GM12878 (cell line): ENCODE measurements around the gene LRRC52. TPM values are rescaled to one million over a fixed set of nuclear protein-coding genes. Genes with fewer than 3 reads are reported as not detected.

ENCODE experiments used
- ATAC-seq: fragments of 200-7000 bp; cut with Tn5 transposase; 3 replicates; pipeline ENCODE4 v1.9.1; 2020; ENCODE audit warnings: mild to moderate bottlenecking, moderate library complexity
- BruUV-seq: library from RNA; stranded (reverse); fragments of 400-500 nt; replicated peaks from 2 replicates; lab custom pipeline; 2021; lab: Mats Ljungman, UMichigan
- CTCF ChIA-PET: fragments of 300-600 bp; sonication (Branson Sonifier 250); formaldehyde crosslinking; extraction: SDS; loops from one replicate; lab custom pipeline; 2021; ENCODE audit warnings: inconsistent platforms; lab: Yijun Ruan, JAX
- POLR2A ChIA-PET: fragments of 350-600 bp; formaldehyde crosslinking; extraction: SDS; loops from one replicate; lab custom pipeline; 2021; ENCODE audit warnings: inconsistent platforms; lab: Charles Lee
- RAD21 ChIA-PET: fragments of 300-600 bp; sonication (Branson Sonifier 250); formaldehyde crosslinking; loops from one replicate; lab custom pipeline; 2023; ENCODE audit warnings: antibody characterized with exemption; ENCODE audit not compliant: unreplicated experiment; lab: Charles Lee
- SMC1A ChIA-PET: fragments of 300-600 bp; sonication (Branson Sonifier 250); formaldehyde crosslinking; loops from one replicate; lab custom pipeline; 2023; ENCODE audit not compliant: unreplicated experiment, uncharacterized antibody; lab: Charles Lee
- DNase-seq: peaks from one replicate; pipeline ENCODE4 v3.0.0-alpha.2; 2011; ENCODE audit warnings: low read depth, low spot score
- FAIRE-seq: peaks from 3 replicates; lab custom pipeline; 2011; peaks lifted over from hg19 to GRCh38; lab: Jason Lieb, UNC
- H2AFZ ChIP-seq: 2 replicates; pipeline ENCODE4 v1.6.0; 2011; ENCODE audit warnings: low read depth, low read length, control low read depth; ENCODE audit not compliant: control insufficient read depth
- H3K27ac ChIP-seq: 2 replicates; pipeline ENCODE4 v1.5.1; 2011; ENCODE audit warnings: control low read depth; ENCODE audit not compliant: control insufficient read depth, insufficient read depth
- H3K27me3 ChIP-seq, 2 experiments: replicated peaks in 1 of 2; 2 replicates each; pipeline versions ENCODE4 v1.6.0 to v1.6.1; 2011; ENCODE audit warnings: low read length in 1 of 2; ENCODE audit not compliant: control insufficient read depth in 2 of 2, insufficient read depth in 2 of 2
- H3K36me3 ChIP-seq, 2 experiments: 2 replicates each; pipeline ENCODE4 v1.5.1; 2011; ENCODE audit warnings: low read length in 1 of 2; ENCODE audit not compliant: control insufficient read depth in 2 of 2, insufficient read depth in 2 of 2
- H3K4me1 ChIP-seq: 2 replicates; pipeline ENCODE4 v1.6.1; 2011; ENCODE audit warnings: mild to moderate bottlenecking, low read length, moderate library complexity, mixed read lengths; ENCODE audit not compliant: control insufficient read depth, insufficient read depth
- H3K4me2 ChIP-seq: 2 replicates; pipeline ENCODE4 v1.6.0; 2011; ENCODE audit warnings: control low read depth; ENCODE audit not compliant: control insufficient read depth, insufficient read depth
- H3K4me3 ChIP-seq: fragments of 200-600 bp; sonication (generic); 2 replicates; pipeline ENCODE4 v1.5.1; 2016
- H3K79me2 ChIP-seq: 2 replicates; pipeline ENCODE4 v1.6.0; 2011; ENCODE audit warnings: low read length; ENCODE audit not compliant: control insufficient read depth, insufficient read depth
- H3K9ac ChIP-seq: 2 replicates; pipeline ENCODE4 v1.8.0; 2011; ENCODE audit warnings: low read length, control low read depth, mixed read lengths; ENCODE audit not compliant: control insufficient read depth, insufficient read depth
- H3K9me3 ChIP-seq: replicated peaks from 3 replicates; pipeline ENCODE4 v1.5.1; 2011; ENCODE audit warnings: mild to moderate bottlenecking, low read length; ENCODE audit not compliant: control insufficient read depth, insufficient read depth
- H4K20me1 ChIP-seq: 2 replicates; pipeline ENCODE4 v1.6.0; 2011; ENCODE audit not compliant: control insufficient read depth, insufficient read depth
- CBFB ChIP-seq: IDR thresholded peaks from 2 replicates; pipeline ENCODE4 v1.6.1; 2016; ENCODE audit warnings: antibody characterized with exemption, low read depth
- DPF2 ChIP-seq: fragments of 450-650 bp; IDR thresholded peaks from 2 replicates; pipeline ENCODE4 v1.6.1; 2017; ENCODE audit warnings: mild to moderate bottlenecking
- GABPA ChIP-seq: IDR thresholded peaks from 2 replicates; pipeline ENCODE4 v1.6.1; 2014; ENCODE audit warnings: antibody characterized with exemption, low read depth, mild to moderate bottlenecking, inconsistent platforms
- GATAD2B ChIP-seq: fragments of 450-650 bp; conservative IDR thresholded peaks from 2 replicates; pipeline ENCODE4 v1.6.1; 2017; ENCODE audit warnings: low read depth, mild to moderate bottlenecking, moderate library complexity
- HDAC2 ChIP-seq: fragments of 200-600 bp; sonication (generic); IDR thresholded peaks from 2 replicates; pipeline ENCODE4 v1.6.1; 2017
- KLF5 ChIP-seq: fragments of 450-650 bp; IDR thresholded peaks from 2 replicates; pipeline ENCODE4 v1.6.1; 2014; ENCODE audit warnings: mild to moderate bottlenecking; ENCODE audit not compliant: partially characterized antibody
- MTA2 ChIP-seq: fragments of 450-650 bp; IDR thresholded peaks from 2 replicates; pipeline ENCODE4 v1.6.1; 2016; ENCODE audit warnings: low read depth, mild to moderate bottlenecking, moderate library complexity
- NFIC ChIP-seq: IDR thresholded peaks from 2 replicates; pipeline ENCODE4 v1.6.1; 2012; ENCODE audit warnings: low read depth, mild to moderate bottlenecking, inconsistent platforms, low read length, moderate library complexity
- POLR2AphosphoS2 ChIP-seq: IDR thresholded peaks from 2 replicates; pipeline ENCODE4 v1.6.1; 2011; ENCODE audit warnings: low read depth, mild to moderate bottlenecking, low read length, improper control_type of control experiment, moderate library complexity
- SIX5 ChIP-seq: IDR thresholded peaks from 2 replicates; pipeline ENCODE4 v1.6.1; 2011; ENCODE audit warnings: mild to moderate bottlenecking, low read depth, low read length, moderate library complexity; ENCODE audit not compliant: severe bottlenecking
- SMAD1 ChIP-seq: fragments of 450-650 bp; IDR thresholded peaks from 2 replicates; pipeline ENCODE4 v1.6.1; 2018; ENCODE audit warnings: mild to moderate bottlenecking, low read depth; ENCODE audit not compliant: partially characterized antibody
- STAT3 ChIP-seq: IDR thresholded peaks from 2 replicates; pipeline ENCODE4 v1.6.1; 2011; ENCODE audit warnings: low read depth, low read length, improper control_type of control experiment
- TBL1XR1 ChIP-seq: IDR thresholded peaks from 2 replicates; pipeline ENCODE4 v1.6.1; 2012; ENCODE audit warnings: low read depth, low read length, improper control_type of control experiment
- TCF12 ChIP-seq: IDR thresholded peaks from 2 replicates; pipeline ENCODE4 v1.6.1; 2011; ENCODE audit warnings: low read depth, mild to moderate bottlenecking, low read length
- ZBED1 ChIP-seq: IDR thresholded peaks from 2 replicates; pipeline ENCODE4 v1.6.1; 2016; ENCODE audit warnings: borderline replicate concordance
- WGBS: methylation state at CpG from one replicate; pipeline ENCODE4 v1.1.6; 2016; ENCODE audit warnings: low lambda C conversion rate; ENCODE audit not compliant: insufficient replicate concordance, insufficient coverage; ENCODE audit errors: missing lambda C conversion rate; 5-methylcytosine and 5-hydroxymethylcytosine counted together
- in situ Hi-C: fragments of 300-500 bp; cut with MboI; formaldehyde crosslinking; loops from 9 replicates; pipeline ENCODE4 v1.14.3; 2018; ENCODE audit warnings: mixed read lengths
- intact Hi-C: fragments of 100-400 bp; cut with micrococcal nuclease; formaldehyde crosslinking; loops from one replicate; pipeline ENCODE4 v1.14.2; 2022; ENCODE audit not compliant: unreplicated experiment
- polyA plus RNA-seq, 11 experiments: library from polyadenylated mRNA; depleted of rRNA in 4 of 11; unstranded in 6 of 11; stranded (reverse) in 5 of 11; fragments of >200 nt; fragmentation: Nextera tagmentation in 4 of 11; fragmentation: Illumina TruSeq in 1 of 11; extraction: Ambion mirVana in 4 of 11; extraction: Trizol in 1 of 11; gene quantifications; 1 replicate in 1 of 11; 2 replicates in 10 of 11; pipeline versions ENCODE4 v1.2.1 to v1.2.3, GENCODE V29; 2011 to 2016; ENCODE audit warnings: inconsistent platforms in 2 of 11, missing spikeins in 2 of 11, low read depth in 1 of 11
- total RNA-seq, 4 experiments: library from RNA; depleted of rRNA in 3 of 4; stranded (reverse); fragments of >200 nt in 3 of 4; fragmentation: Illumina TruSeq in 1 of 4; extraction: Trizol in 1 of 4; gene quantifications; 2 replicates each; pipeline versions ENCODE4 v1.2.1 to v1.2.3, GENCODE V29; 2013 to 2021
- TF ChIP-seq, protein P1 (sequence below): fragments of 450-650 bp; IDR thresholded peaks from 2 replicates; pipeline ENCODE4 v1.6.1; 2016; ENCODE audit warnings: mild to moderate bottlenecking

Gene LRRC52
- total and polyA plus RNA-seq, 10 of the 15 experiments (the other 5 are each of a cell fraction or from before 2014, with no cell fraction given) = not detected

DNA sequence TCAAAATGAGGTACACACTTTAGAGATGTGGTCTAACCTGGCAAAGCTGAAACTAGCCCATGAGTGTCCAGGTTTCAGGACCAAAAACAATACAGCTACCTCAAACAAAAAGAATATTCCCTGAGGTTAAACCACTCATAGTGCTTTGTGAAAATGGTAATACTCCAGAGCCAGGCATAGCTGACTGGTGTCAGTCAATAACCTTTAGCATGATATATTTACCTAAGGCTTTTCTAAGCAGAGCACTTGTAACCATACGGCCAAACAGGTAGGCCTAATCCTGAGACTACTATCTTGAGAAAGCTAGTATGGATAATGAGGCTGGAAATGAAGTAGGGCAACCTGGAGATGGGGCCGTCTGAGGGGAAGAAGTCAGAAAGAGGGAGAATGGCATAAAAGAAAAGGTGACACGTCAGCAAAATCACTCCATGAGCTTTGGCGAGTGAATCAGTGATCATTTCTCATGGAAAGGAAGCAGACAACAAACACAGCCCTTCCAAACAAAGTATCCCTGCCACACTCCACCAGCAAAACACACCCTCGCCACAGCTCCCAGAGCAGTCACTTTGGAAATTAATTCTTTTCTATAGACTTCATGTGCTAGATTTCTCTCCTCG lies 1.7 kb upstream of the LRRC52 start:
- Histone ChIP-seq H3K4me1 (no peaks in the 10 kb centered on the region), H3K27ac (no peak overlapping the region), H2AFZ (no peak overlapping the region), H3K9me3 (no peaks in the 10 kb centered on the region), H4K20me1 (no peaks in the 10 kb centered on the region), H3K79me2 (no peaks in the 10 kb centered on the region), H3K4me2 (no peak overlapping the region), H3K4me3 (no peak overlapping the region), H3K27me3 (peaks cover 2 to 3% of the 10 kb centered on the region in 2 experiments; a peak in 3 of 4 replicates), H3K36me3 (no peaks in the 10 kb centered on the region), H3K9ac (no peak overlapping the region)
- FAIRE-seq (no peak), DNase-seq (no peak), ATAC-seq (no peak)
- ChIA-PET POLR2A (no interaction called here), SMC1A (no interaction called here), CTCF (no interaction called here), RAD21 (no interaction called here)
- BruUV-seq = no TSS peak
- WGBS = 31% methylated on average over 6 of the region's 6 CpGs
- intact Hi-C loops = no loop called here
- in situ Hi-C loops = no loop called here
- TF ChIP-seq SMAD1 = no peak
- no peak for TF ChIP-seq KLF5
- TF ChIP-seq GABPA = no peak
- no peak for TF ChIP-seq MTA2
- no peak for TF ChIP-seq POLR2AphosphoS2
- TF ChIP-seq GATAD2B = no peak
- TF ChIP-seq DPF2 = no peak

DNA sequence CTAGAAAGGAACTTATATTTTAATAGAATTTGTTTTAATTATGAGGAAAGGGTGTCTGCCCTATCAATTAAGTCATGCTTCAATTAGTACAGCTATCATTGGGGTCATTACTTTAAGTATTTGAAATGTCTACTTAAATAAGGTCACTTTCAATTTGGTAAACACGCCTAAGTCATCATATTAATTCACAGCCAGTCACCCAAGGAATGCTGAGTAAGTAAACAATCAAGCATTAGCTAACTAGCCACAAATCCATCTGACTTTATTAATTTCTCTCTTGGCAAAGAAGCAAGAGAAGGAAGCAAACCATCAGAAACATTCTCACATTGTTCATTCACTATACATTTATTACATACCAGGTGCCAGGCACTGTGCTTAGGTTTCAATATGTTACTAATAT lies 1.2 kb upstream of the LRRC52 start:
- Histone ChIP-seq H3K27ac (no peak overlapping the region), H4K20me1 (no peaks in the 10 kb centered on the region), H3K9ac (no peak overlapping the region), H3K79me2 (no peaks in the 10 kb centered on the region), H3K4me2 (no peak overlapping the region), H2AFZ (no peak overlapping the region), H3K9me3 (no peaks in the 10 kb centered on the region), H3K4me1 (no peaks in the 10 kb centered on the region), H3K36me3 (no peaks in the 10 kb centered on the region), H3K4me3 (no peak overlapping the region), H3K27me3 (peaks cover 2 to 3% of the 10 kb centered on the region in 2 experiments)
- ChIA-PET SMC1A (no interaction called here), RAD21 (no interaction called here), POLR2A (no interaction called here), CTCF (no interaction called here)
- 0% methylated on average over 1 of the region's 1 CpG for WGBS
- intact Hi-C loops (no loop called here), in situ Hi-C loops (no loop called here)
- no peak for DNase-seq
- no TSS peak for BruUV-seq
- no peak for ATAC-seq
- FAIRE-seq = no peak
- TF ChIP-seq TCF12 (no peak), NFIC (no peak), TBL1XR1 (no peak), POLR2AphosphoS2 (no peak), STAT3 (no peak), KLF5 (no peak), ZBED1 (no peak), HDAC2 (no peak), SIX5 (no peak), CBFB (no peak)
- TF ChIP-seq, protein P1, sequence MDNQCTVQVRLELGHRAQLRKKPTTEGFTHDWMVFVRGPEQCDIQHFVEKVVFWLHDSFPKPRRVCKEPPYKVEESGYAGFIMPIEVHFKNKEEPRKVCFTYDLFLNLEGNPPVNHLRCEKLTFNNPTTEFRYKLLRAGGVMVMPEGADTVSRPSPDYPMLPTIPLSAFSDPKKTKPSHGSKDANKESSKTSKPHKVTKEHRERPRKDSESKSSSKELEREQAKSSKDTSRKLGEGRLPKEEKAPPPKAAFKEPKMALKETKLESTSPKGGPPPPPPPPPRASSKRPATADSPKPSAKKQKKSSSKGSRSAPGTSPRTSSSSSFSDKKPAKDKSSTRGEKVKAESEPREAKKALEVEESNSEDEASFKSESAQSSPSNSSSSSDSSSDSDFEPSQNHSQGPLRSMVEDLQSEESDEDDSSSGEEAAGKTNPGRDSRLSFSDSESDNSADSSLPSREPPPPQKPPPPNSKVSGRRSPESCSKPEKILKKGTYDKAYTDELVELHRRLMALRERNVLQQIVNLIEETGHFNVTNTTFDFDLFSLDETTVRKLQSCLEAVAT = no peak
